GM19023 (cell line): ENCODE data around the gene TNS1.

ENCODE experiments used
- ATAC-seq: cut with Tn5 transposase; IDR thresholded peaks from one replicate; pipeline ENCODE4 v1.9.1; 2021; ENCODE audit warnings: mild to moderate bottlenecking, moderate library complexity; ENCODE audit not compliant: unreplicated experiment

Gene TNS1

DNA sequence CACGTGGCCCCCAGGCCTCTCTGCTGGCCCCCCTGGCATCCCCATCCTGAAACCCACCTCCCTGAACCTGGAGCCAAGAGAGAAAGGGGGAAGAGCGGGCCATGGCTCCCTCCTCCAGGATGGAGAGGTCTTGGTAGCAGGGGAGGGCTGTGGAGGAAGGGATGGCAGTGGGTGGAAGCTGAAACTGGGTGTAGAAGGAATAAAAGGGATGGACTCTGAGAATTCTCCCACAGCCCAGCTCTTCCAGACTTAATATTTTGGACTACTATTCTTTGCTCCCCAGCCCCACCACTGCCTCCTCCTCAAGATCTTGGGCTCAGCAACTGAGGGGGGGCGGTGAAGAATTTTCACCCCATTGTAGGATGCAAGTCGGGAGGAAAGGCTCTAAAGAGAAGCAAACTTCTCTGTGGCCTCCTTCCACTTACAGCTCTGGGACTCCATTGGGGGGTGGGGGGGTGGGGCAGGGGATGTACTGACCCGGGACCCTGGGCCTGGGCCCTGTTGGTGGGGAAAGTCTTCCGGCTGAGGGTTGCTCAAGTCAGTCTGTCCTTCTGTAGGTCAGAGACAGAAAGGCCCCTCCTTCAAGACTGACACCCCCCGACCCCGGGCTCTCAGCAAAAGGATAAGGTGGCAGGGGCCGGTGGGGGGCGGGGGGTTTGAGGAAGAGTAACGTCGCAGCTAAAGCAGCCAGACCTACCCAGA, 501 bp downstream of the TNS1 start:
- no peak for ATAC-seq

- ATAC-seq, result no peak
Measured at GRCh38 chr2:218001629-218002028, 1.2 kb downstream of the TNS1 start.

- no peak for ATAC-seq
Measured at GRCh38 chr2:218000136-218000535, 2.7 kb downstream of the TNS1 start.

- no peak for ATAC-seq
Measured at GRCh38 chr2:217999595-217999959, 3.2 kb downstream of the TNS1 start.

- no peak for ATAC-seq
Measured at GRCh38 chr2:217998926-217999594, 3.7 kb downstream of the TNS1 start.

DNA sequence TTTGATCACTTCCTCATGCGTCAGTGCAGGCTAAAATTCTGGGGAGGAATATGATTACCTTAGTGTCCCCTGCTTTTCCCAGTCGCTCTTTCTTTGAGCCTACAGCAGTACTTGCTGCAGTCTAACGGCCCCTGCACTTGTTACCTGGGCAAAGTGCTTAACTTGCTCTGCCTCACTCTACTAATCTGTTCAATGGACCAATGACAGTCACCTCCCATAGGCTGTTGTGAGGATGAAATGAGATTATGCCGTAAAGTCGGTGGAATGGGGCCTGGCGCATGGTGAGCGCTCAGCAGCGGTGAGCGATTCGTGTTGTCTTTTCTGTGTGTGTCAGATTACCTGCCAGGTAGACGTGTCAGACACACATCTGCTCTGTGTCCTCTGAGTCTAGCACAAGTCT, 5.3 kb downstream of the TNS1 start:
- ATAC-seq, result no peak

DNA sequence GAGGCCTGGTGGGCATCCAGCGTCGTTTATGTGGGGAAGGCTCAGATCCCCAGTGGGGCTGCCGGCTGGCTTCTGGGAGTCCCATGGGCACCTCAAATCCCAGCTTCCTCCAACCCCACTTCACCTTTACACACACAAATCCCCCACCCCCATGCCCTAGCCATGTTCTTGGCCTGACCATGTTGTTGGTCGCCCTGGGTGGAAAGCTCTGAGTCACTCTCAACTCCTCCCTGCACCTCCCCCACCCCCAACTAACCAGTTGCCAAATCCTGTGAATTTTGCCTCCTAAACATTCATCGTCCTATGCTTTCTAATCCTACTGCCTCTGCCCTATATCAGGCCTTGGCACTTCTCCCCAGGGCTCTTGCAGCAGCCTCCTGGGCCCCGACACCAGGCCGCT, 6.4 kb downstream of the TNS1 start:
- no peak for ATAC-seq

- ATAC-seq, result no peak
Measured at GRCh38 chr2:217995731-217996231, 7.0 kb downstream of the TNS1 start.

DNA sequence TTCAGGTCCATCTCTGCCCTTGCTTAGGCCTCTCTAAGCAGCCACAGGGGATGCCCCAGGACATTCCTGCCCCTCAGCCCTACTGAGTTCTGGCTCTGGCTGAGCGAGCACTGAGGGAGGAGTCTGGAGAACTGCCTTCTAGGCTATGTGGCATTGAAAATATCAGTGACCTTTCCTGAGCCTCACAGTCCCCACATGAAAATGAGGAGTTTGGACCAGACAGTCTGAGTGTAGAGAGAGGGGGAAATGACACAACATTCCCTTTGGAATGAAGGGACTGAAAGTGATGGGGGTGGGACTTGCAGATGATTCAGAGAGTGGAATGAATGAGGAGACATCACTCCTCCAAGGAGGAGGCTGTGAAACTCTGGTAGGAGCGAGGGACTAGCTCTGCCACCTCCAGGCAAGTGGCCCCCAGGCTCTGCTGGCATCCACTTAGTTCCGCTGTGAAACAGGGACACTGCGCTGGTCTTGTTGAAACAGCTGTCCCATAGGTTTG, 8.0 kb downstream of the TNS1 start:
- no peak for ATAC-seq

DNA sequence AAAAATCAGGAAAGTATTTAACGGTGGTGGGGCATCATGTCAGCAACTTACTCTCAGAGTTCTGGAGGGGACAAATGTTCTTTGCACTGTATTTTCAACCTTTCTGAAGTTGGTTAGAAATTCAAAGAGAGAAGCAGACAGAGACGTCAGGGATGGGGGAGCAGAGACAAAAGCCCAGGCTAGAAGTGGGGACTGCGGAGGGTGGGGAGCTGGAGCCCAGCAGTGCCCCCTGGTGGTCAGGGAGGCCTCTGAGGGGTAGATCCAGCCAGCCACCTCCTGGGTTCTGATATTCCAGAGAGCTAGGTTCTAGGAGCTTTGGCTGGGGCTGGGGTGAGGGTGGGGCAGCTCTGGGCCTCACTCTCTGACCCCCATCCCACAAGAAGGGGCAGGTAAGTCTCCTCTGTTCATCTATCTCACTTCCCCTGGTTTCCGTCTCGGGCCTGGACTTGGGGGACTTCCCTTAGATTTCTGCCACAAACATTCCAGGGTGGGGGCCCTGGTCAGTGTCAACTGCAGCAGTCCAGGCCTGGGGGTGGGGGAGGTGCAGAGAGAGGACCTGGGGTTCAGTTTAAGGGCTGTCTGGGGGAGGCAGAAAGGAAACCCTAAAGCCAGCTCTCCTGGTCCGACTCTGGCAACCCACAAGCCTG, 8.9 kb downstream of the TNS1 start:
- no peak for ATAC-seq

- no peak for ATAC-seq
Measured at GRCh38 chr2:217993138-217993537, 9.7 kb downstream of the TNS1 start.

DNA sequence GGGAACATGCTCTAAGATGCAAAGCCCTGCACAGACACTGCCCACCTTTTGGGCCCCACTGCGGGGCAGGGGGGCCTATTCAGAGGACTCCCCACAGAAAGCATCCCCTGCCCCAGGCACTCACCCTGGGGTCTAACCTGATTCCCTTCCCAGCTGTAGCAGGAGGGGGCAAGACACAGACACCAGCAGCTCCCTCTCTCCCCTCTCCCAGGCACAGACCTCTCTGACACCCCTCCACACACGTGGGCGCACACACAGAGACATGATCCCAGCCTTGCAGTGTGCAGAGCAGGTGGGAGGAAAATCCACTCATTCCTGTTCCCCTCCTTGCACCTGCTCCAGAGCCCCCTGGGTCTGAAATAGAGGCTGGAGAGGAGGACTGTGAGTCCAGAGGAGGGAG, 10.7 kb downstream of the TNS1 start:
- ATAC-seq, result no peak

- no peak for ATAC-seq
Measured at GRCh38 chr2:217990791-217991465, 11.9 kb downstream of the TNS1 start.

- no peak for ATAC-seq
Measured at GRCh38 chr2:217990389-217990788, 12.4 kb downstream of the TNS1 start.

GRCh38 chr2:217989221-217989948, 13.4 kb downstream of the TNS1 start:
- no peak for ATAC-seq

GRCh38 chr2:217988840-217989204, 14.0 kb downstream of the TNS1 start:
- no peak for ATAC-seq

DNA sequence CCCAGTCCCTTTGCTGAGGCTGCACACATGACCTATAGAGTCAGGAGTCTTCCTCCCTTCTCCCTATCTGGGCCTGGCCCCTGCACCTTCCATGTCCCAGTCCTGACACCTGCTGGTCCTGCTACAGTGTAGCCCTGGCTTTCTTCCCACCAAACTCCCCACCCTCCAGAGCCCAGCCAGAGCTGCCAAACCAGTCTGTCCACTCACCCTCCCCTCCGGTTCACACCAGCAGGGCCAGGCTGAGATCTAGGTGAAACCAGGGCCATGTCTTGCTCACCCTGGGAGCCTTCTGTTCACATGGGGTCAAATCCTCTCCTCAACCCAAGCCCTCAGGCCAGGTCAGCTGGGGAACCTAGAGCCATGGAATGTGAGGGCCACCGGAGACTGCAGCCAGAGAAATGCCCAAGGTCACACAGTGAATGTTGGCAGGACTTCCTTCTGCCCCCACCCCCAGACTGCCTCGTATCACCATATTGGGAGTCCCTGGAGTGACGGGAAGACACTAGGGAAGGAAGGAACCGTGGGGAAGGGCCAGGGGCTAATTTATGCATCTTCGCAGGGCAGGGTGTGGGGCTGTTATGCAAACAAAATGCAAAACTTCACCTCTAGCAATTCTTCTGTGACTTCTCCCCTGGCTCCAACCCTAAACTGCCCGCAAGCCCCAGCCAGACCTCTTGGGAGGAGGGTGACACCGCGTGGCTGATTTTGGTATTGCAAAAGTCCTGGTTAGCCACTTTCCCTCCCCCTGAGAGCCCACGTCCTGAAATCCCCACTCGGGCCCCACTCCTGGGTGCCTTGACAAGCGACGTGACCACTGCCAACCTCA, 14.6 kb downstream of the TNS1 start:
- ATAC-seq, result no peak

DNA sequence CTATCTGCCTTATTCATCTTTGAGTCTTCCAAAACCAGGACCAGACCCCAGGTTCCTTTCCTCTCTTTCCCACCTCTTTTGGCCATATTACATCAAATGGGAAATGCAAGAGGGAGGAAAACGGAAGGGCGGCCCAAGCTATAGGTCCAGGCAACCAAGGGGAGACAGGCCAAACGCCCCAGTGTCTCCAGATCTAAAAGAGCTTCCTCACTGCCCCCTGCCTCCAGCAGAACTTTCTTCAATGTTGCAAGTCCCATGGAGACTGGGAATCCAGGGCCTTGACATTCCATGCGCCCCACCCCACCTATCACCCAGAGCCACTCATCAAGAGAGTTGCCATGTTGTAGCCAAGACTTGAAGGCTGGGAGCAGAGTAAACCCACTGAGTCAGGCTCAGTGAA, 15.4 kb downstream of the TNS1 start:
- ATAC-seq, result no peak

- no peak for ATAC-seq
Measured at GRCh38 chr2:217986256-217986961, 16.4 kb downstream of the TNS1 start.
